ENCODE results near the gene GNG7.

GNG7 gene

GRCh38 chr19:2720777-2721569 is 18.5 kb upstream of the GNG7 start, which contains the start of gene DIRAS1:
DIRAS1 (minus strand) TSS chr19:2721372; CDS start chr19:2717806, 3,566 bp downstream.
- no peak for TF ChIP-seq CTCF (conservative IDR thresholded peaks at IDR 0.05)
- peak within 1 kb of the TSS; percentile 73; the same call in 1 of the 2 replicates for H3K27ac ChIP-seq

- H3K27ac ChIP-seq = peak overlapping the region; percentile 73; the same call in 1 of the 2 replicates
- TF ChIP-seq CTCF (conservative IDR thresholded peaks at IDR 0.05) = no peak
Measured at GRCh38 chr19:2719920-2720776, 17.7 kb upstream of the GNG7 start.

GRCh38 chr19:2719232-2719735 is 16.8 kb upstream of the GNG7 start:
- TF ChIP-seq CTCF (conservative IDR thresholded peaks at IDR 0.05) = no peak
- no peak overlapping the region for H3K27ac ChIP-seq

- H3K27ac ChIP-seq = no peak overlapping the region
- no peak for TF ChIP-seq CTCF (conservative IDR thresholded peaks at IDR 0.05)
Measured at GRCh38 chr19:2717638-2718541, 15.4 kb upstream of the GNG7 start.

- TF ChIP-seq CTCF (conservative IDR thresholded peaks at IDR 0.05) = no peak
- H3K27ac ChIP-seq = no peak overlapping the region
Measured at GRCh38 chr19:2716722-2717637, 14.5 kb upstream of the GNG7 start.

- no peak for TF ChIP-seq CTCF (conservative IDR thresholded peaks at IDR 0.05)
- H3K27ac ChIP-seq = no peak overlapping the region
Measured at GRCh38 chr19:2716275-2716650, 13.8 kb upstream of the GNG7 start.
